Duodenal mucosa (tissue), 2 donors: ENCODE measurements around the gene CHAT.

ENCODE experiments used
- H3K27ac ChIP-seq: one replicate; pipeline ENCODE4 v1.7.0; 2013; ENCODE audit warnings: low read depth, low read length
- H3K27me3 ChIP-seq, 2 donors: one replicate each; pipeline ENCODE4 v1.7.0; 2013; ENCODE audit warnings: low read length in 2 of 2, control low read depth in 1 of 2; ENCODE audit not compliant: insufficient read depth in 2 of 2, control insufficient read depth in 1 of 2
- H3K36me3 ChIP-seq, 2 donors: one replicate each; pipeline ENCODE4 v1.7.0; 2013; ENCODE audit warnings: low read length in 2 of 2, control low read depth in 1 of 2; ENCODE audit not compliant: insufficient read depth in 2 of 2, control insufficient read depth in 1 of 2
- H3K4me1 ChIP-seq, 2 donors: one replicate each; pipeline ENCODE4 v1.7.0; 2013; ENCODE audit warnings: low read length in 2 of 2, control low read depth in 1 of 2; ENCODE audit not compliant: insufficient read depth in 2 of 2, control insufficient read depth in 1 of 2
- H3K4me3 ChIP-seq, 2 donors: one replicate each; pipeline ENCODE4 v1.7.0; 2013; ENCODE audit warnings: low read length in 2 of 2, low read depth in 1 of 2
- H3K9ac ChIP-seq, 2 donors: one replicate each; pipeline ENCODE4 v1.7.0; 2013; ENCODE audit warnings: low read length in 2 of 2, low read depth in 1 of 2
- H3K9me3 ChIP-seq, 2 donors: one replicate each; pipeline ENCODE4 v1.7.0; 2013; ENCODE audit warnings: low read length in 2 of 2, control low read depth in 1 of 2; ENCODE audit not compliant: control insufficient read depth in 1 of 2

CHAT gene

DNA sequence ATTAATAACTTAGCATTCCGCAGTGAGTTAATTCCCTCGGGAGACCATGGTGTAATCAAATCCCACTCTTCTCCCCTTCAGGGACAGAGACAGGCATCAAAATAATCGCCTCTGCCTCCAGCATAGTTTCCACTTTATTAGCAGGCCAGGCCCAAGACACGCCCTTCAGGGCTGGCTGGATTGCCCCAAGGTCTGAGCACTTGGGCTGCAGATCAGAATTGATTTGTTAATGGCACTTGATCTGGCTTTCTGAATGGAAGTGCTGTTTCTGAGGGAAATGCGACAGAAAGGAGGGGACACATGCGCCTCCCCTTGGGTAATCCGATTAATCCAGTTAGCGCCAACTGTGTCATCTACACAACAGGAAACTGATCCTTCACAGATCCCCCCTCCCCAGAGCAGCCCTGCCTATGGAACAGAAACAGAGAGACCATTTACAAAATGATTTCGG lies 15.6 kb downstream of the CHAT start:
- Histone ChIP-seq H3K4me3 (no peak overlapping the region), H3K36me3 (no peaks in the 10 kb centered on the region), H3K9ac (no peak overlapping the region), H3K9me3 (no peaks in the 10 kb centered on the region), H3K4me1 (no peaks in the 10 kb centered on the region), H3K27ac (no peak overlapping the region), H3K27me3 (no peaks in the 10 kb centered on the region)

DNA sequence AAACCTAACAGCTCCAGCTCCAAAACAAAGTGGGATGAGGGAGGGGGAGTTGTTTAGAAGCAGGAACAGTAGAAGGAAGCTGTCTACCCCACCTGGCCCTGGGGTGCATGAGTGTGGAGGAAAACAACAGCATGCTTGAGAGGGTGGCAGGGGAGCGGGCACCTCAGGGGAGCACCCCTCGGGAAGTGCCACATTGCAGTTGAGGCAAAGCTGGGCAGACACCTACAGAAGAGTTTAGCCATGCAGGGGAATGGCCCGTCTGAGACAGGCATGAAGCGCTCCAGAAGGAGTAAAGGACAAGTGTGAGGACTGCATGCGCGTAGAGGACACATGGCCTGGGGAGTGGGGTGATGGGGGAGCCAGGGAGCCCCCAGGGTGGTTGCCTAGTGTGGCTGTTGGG lies 18.1 kb downstream of the CHAT start:
- H3K4me1 ChIP-seq, result no peaks in the 10 kb centered on the region
- H3K4me3 ChIP-seq, result no peak overlapping the region
- no peak overlapping the region for H3K27ac ChIP-seq
- H3K27me3 ChIP-seq, result no peaks in the 10 kb centered on the region
- no peaks in the 10 kb centered on the region for H3K36me3 ChIP-seq
- H3K9ac ChIP-seq, result no peak overlapping the region
- H3K9me3 ChIP-seq, result no peaks in the 10 kb centered on the region

DNA sequence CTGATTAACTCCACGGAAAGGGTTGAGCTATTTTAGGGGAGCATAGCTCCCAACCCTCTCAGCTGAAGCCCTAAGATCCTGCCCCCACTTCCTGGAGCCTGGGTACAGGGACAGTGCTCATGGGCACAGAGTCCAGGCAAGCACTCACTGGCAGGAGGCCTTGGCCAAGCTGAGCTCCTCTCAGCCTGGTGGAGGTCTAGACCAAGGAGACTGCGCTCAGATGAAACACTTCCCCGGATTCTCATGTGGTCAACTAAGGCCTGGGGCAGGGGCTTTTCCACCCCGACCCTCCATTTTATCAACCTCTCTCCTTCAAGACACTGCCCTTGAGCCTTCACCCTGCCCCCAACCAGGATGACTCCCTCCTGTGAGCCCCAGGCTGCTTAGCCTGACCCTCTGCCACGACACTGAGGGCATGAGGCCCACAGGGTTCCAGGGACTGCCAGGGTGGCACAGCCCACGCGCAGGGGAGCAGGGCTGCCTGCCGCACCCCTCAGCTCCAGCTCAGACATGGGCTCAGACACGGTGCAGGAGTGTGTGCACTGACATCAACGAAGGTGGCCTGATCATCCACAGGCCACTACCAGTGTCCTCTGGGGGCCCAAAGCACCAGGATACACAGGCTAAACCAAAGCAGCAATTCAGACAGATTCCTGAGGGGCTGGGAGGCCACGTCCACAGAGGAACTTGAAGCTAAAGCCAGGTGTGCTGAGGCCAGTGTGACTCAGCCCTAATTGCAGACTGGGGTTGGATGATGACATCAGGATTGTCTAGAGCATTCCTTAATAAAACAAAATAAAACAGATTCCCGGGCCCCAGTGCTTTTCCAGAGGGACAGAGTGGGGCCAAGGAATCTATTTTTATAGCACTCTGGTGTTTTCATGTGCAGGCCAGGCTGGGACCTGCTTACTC lies 18.8 kb downstream of the CHAT start:
- Histone ChIP-seq H3K4me3 (no peak overlapping the region), H3K36me3 (no peaks in the 10 kb centered on the region), H3K9ac (no peak overlapping the region), H3K4me1 (no peaks in the 10 kb centered on the region), H3K27ac (no peak overlapping the region), H3K27me3 (no peaks in the 10 kb centered on the region), H3K9me3 (no peaks in the 10 kb centered on the region)

DNA sequence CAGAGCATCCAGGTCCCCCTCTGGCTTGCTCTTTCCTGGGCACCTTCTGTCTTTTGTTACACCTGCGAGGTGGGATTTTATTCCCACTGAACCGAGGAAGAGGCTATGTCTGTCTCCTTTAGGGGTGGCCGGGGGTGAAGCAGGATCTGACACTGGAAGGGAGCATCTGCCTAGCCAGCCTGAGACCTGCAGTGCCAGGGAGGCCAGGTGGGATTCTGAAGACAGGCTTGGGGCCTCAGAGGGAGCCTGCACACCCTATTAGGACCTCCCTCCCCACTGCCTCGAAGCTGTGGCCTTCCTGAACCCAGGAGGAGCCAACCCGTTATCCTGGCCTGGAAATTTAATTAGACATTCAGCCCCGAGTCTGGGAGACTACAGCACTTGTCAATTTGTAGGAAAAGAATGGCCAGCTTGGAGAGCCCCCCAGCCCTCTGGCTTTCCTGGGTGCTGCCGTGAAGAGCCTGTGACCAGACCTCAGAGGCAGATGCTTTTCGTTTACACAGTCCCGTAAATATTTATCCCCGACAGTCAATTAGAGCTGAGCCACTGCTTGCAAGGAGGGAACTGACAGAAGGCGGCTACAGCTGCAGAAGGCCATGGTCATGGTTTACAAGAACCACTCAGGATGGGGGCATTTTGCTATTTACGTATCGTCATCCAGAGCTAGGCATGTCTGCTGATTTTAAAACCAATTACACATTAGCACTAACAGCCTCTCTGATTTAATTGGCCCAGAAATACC lies 19.7 kb downstream of the CHAT start:
- H3K27ac ChIP-seq, result no peak overlapping the region
- no peak overlapping the region for H3K4me3 ChIP-seq
- H3K9ac ChIP-seq, result no peak overlapping the region
- H3K27me3 ChIP-seq, result no peaks in the 10 kb centered on the region
- no peaks in the 10 kb centered on the region for H3K9me3 ChIP-seq
- H3K4me1 ChIP-seq, result no peaks in the 10 kb centered on the region
- H3K36me3 ChIP-seq, result no peaks in the 10 kb centered on the region

DNA sequence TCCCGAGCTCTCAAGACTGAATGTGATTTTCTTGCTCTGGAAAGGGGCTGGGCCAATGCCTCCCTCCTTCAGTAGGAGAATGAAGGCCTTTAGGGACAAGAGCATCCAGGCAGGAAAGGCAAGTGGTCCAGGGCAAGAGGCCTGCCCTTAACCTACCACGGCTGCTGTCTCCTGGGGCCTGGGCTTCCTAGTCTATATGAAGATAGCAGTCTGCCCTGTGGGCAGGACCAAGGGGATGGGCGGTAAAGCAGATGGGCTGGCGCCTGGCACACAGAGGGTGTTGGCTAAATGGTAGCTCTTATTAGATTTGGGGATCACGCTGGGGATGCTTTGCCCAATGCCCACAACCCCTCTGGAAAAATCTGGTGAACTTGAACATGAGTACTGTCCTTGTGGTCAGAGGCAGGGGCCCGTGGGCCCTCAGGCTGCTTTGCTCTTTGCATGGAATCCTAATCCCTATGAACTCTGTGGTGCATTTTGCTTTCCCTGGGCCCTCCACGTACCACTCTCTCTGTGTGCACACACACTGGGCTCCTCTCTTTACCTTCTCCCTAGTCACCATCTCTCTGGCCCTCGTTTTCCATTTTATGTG lies 20.3 kb downstream of the CHAT start:
- H3K9ac ChIP-seq, result no peak overlapping the region
- no peaks in the 10 kb centered on the region for H3K27me3 ChIP-seq
- no peaks in the 10 kb centered on the region for H3K4me1 ChIP-seq
- no peaks in the 10 kb centered on the region for H3K36me3 ChIP-seq
- H3K9me3 ChIP-seq, result no peaks in the 10 kb centered on the region
- no peak overlapping the region for H3K4me3 ChIP-seq
- no peak overlapping the region for H3K27ac ChIP-seq

DNA sequence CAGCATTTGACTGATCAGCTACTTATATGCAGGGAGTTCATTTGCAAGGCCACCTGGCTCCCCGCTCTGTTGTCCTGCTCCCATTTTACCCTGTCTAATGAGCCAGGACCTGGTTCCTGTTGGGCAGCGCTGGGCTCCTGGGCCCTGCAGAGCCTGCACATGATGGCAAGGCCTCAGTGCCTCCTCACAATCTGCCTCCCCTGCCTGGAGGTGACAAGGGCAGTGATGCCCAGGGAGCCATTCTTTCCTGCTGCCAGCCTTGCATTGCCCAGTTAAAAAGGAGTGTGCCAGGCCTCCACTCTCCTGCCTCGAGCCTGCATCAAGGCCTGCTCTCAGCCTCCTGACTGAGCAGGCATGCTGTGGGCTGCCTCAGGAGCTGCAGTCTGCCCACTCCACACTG lies 28.5 kb downstream of the CHAT start:
- H3K4me1 ChIP-seq, result no peaks in the 10 kb centered on the region
- no peaks in the 10 kb centered on the region for H3K36me3 ChIP-seq
- H3K27ac ChIP-seq, result no peak overlapping the region
- H3K4me3 ChIP-seq, result no peak overlapping the region
- H3K27me3 ChIP-seq, result peaks cover 5 to 9% of the 10 kb centered on the region in 2 donors
- H3K9ac ChIP-seq, result no peak overlapping the region
- no peaks in the 10 kb centered on the region for H3K9me3 ChIP-seq

DNA sequence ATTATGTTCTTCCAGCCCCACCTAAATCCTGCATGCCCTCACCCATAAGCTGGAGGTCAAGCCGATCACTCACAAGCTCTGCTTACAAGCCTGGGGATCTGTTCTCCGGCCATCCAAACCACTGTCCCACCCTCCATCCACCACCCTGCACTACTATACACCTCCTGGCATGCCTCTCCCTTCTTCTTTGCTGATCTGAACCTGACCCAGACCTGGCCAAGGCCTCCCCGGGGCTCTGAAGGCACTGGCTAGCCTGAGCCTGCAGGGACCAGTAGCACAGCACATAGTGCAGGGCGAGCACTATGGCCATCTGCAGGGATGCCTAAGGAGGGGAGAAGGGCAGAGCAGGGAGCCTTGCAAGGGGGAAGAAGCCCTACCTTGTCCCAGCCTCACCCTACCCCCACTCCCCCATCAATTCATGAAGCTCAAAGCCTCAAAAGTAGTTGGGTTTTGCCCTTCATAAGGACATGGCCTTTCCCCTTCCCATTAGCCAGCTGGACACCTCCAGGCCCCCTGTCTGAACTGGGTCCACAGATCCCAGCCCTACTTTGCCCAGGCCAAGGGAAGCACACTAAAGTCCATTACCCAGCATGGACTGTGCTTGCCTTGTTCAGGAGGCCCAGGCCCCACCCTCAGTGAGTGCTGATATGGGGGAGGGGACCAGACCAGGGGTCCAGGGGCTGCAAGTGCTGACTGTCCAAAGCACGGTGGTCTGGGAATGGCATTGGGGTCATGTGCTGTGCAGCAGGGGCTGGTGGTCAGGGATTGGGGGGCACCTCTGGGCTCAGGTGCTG lies 29.6 kb downstream of the CHAT start:
- Histone ChIP-seq H3K9me3 (no peaks in the 10 kb centered on the region), H3K4me1 (no peaks in the 10 kb centered on the region), H3K27ac (no peak overlapping the region), H3K9ac (no peak overlapping the region), H3K36me3 (no peaks in the 10 kb centered on the region), H3K4me3 (no peak overlapping the region), H3K27me3 (peaks cover 5 to 9% of the 10 kb centered on the region in 2 donors)

DNA sequence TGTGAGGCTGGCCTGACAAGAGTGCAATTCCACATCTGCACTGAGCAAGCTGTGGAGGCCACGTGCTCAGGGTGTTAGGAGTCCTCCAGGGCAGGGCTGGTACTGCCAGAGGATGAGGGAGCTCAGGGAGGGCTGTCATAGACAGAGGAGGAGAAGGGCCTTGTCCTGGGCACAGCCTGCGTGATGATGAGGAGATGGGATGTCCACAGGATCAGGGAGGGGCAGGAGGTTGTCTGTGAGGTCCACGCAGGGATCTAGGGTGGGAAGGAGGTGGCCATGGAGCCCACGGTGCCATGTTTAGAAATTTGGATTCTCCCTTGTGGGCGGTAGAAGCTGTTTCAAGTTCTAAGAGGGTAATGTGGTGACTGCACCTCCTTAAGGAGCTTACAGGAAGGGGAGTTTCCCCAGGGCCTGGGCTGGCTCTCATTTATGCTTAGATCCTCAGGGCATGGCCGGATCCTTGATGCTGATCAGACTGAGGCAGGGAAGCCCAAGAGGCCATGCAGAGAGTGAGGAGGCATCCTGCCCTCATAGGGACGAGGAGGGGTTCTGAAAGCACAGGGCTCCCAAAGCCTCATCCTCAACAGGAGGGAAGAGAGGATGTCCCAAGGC lies 30.3 kb downstream of the CHAT start:
- no peaks in the 10 kb centered on the region for H3K9me3 ChIP-seq
- no peak overlapping the region for H3K9ac ChIP-seq
- H3K27ac ChIP-seq, result no peak overlapping the region
- peaks cover 5 to 9% of the 10 kb centered on the region in 2 donors for H3K27me3 ChIP-seq
- no peaks in the 10 kb centered on the region for H3K4me1 ChIP-seq
- H3K36me3 ChIP-seq, result no peaks in the 10 kb centered on the region
- H3K4me3 ChIP-seq, result no peak overlapping the region

DNA sequence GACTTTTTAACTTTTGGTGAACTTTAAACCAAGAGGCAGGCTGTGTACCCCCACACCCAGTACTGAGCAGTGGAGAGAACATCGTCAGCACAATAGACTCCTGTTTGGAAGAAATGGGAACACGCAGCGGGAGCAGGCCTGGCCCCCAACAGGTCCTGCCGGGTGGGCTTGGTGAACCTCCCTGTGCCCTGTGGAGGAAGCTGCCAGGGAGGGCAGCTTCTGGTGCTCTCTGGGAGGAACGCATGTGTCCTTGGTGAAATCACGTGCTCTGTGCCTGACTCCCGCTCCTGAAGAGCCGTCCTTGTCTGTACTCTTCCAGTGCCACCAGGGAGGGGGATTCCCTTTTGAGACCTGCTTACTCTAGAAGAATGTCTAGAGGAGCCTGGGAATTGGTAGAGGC lies 31.6 kb downstream of the CHAT start:
- Histone ChIP-seq H3K9ac (no peak overlapping the region), H3K36me3 (no peaks in the 10 kb centered on the region), H3K4me1 (no peaks in the 10 kb centered on the region), H3K27ac (no peak overlapping the region), H3K27me3 (peaks cover 2 to 6% of the 10 kb centered on the region in 2 donors), H3K4me3 (no peak overlapping the region), H3K9me3 (no peaks in the 10 kb centered on the region)
